Left forelimb (tissue), 1 donor: Measurements from ENCODE around the gene ELK1.

Experiments
- DNase-seq: peaks from one replicate; pipeline ENCODE4 v3.0.0-alpha.2; 2018; ENCODE audit warnings: low spot score

ELK1 gene

DNA sequence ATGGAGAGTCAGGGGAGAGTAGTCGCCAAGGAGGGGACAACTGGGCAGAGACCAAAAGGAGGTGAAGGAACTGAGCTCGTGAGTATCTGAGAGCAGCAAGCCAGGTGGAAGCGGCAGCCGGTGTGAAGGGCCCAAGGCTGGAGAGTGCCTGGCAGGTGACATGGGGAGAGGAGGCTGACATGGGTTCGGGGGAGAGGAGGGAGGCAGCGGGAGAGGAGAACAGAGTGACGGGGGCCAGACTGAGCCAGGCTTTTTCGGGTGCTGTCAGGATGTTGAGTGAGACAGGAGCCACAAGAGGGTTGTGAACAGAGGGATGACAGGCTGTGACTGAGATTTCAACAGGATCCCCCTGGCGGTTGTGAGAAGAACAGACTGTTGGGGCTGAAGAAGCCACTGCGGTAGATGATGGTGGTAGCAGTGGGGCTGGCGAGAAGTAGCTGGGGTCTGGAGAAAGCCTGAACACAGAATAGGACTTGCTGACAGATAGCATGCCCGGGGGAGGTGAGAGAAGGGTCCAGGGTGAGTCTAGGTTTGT is 5.7 kb downstream of the ELK1 start:
- no peak for DNase-seq

DNA sequence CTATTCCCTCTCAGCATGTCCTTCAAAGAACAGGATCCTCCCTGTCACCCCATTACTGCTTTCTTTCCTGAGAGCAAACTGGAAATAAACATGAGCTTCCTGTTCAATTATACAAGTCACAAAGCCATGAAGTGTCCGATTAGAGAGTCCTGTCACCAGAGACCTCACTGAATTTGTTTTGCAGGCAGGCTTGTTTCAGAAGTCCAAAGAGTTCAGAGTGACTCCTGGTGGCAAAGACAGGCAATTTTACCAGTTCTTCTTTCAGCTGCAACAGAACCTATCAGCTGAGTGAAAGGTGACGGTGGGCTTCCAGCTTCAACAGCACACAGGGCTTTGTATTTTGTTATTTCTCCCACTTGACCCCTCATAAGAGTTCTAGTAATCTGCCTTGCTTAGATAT is 6.4 kb downstream of the ELK1 start:
- DNase-seq: no peak

DNA sequence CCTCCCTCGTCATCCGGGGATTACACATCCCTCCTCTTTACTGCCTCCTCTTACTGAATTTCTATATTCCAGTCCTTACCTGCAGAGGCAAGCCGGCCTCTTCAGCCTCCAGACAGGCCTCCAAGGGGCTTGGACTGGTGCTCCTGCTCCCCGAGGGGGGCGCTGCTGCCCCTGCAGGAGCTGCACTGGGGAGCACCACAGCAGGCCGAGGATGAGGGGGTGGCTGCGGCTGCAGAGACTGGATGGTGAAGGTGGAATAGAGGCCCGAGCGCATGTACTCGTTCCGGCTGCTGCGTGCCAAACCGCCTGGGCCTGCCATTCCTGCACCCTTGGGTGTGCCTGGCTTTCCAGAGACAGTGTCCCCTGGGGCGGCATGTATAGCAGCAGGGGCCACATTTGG is 11.5 kb downstream of the ELK1 start:
- DNase-seq: no peak

DNA sequence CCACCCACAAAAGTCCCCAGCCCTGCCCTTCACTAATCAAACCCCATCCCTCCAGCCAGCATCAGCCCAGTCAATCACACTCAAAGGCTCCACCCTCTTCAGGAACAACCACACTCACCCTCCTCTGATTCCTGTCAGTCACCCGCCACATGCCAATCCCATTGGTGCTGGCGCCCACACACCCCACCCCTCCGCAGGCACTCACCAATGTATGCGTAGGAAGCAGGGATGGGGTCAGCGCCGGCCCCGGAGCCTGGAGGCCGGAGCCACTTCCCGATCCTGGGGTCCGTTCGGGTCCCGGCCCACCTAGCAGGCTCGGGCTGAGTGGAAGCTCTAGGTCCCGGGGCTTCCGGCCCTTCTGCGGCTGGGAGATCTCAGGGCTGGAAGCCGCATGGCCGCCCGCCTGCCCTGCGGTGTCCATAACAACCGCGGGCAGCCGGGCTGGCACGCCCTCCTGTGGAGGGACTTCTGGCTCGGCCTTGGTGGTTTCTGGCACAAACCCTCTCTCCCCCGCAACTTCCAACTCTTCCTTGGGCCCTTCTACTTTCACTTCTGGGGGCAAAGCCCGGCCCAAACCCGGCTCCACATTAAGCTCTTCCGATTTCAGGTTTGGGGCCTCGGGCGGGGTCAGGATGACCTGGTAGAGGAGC is 12.7 kb downstream of the ELK1 start:
- DNase-seq: no peak

DNA sequence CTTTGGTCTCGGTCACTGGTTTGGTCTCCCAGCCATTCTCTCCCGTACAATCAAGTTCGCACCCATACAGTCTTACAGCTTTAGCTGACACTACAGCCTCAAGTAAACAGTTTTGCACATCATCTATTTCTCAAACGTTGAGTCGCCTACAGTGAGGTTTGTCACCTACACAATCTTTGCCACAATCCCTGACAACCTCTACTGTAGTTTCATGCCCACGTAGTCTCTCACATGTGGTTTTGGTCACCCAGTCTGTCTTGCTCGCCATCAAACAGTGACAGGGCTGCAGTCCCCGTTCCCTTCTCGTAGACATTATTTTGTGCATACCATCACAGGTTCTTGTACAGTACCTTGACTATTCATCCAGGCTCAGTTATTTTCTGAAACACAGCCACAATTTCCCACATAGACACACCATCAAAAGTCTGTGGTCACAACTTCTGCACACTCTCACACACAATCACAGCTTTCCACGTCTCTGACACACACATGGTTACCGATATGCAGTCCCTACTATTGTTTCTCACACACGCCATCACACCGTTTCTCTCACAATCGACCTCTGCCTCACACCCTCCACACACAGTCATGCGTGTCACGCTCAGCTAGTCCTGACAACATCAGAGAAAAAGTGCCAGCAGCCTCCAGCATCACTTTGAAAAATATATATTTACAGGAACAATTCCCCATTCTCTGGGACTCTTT is 15.3 kb downstream of the ELK1 start:
- DNase-seq: no peak

DNA sequence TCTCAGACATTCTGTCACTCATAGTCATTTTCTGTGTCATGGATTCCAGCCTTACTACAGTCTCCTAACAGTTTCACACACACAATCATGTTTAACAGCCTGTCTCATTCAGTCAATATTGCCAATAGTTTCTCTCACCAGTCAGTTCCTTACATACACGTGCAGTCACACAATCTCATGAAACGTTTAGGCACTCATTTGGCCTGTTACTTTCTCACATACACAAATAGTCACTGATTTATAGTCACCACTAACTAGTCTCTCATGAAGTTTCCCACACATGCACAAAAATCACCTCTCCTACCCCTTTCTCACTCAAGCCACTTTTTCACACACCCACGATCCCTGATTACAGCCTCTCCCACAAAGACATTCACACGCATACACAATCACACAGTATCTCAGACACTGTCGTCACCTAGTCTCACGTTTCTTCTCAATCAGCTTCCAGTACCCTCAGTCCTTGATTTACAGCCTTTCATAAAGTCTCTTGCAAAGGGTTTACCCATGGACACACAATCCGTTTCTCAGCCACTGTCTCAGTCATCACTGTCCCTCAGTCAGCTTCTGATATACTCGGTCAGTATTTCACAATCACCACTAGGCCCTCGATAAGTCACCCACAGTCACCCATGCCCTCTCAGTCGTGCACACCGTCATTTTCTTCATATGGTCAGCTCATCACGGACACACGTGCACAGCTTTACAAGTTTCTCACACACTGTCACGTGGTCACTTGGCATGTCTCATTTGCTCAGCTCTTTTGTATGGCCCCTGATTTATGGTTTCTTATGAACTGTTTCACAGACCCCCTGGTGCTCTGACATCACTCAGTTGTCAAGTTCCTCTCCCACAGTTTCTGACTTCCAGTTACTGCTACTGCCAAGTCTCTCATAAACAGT is 16.4 kb downstream of the ELK1 start:
- no peak for DNase-seq

DNA sequence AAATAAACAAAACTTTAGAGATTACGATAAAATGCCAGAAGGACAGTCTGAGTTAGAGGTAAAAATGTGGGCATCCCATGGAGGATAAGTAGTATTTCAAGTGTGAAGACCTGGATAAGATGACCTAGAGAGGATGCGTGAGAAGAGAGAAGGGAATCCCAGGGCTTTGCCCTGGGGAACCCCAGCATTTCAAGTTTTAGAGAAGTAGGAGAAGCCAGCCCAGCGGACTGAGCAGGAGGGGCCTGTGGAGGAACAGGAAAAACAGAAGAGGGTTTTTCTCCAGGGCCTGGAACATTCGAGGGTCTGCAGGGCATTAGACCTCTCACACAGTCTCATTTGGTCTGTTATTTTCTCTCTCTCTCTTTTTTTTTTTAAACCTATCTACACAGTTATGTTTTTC is 17.7 kb downstream of the ELK1 start:
- no peak for DNase-seq

DNA sequence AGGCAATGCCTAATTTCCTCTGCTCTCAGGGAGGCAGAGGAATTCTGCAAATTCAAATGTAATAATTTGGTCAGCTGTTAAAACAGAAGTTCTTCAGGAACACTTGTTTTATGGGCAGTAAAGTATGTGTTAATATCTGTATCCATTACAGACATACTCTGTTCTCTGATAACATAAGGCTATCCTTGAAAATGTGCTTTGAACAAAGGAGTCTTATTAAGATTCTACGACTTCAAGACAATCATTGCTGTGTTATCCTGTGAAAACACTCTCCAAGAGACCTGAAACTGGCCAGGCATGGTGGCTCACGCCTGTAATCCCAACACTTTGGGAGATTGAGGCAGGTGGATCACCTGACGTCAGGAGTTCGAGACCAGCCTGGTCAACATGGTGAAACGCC is 18.7 kb downstream of the ELK1 start:
- DNase-seq: no peak

DNA sequence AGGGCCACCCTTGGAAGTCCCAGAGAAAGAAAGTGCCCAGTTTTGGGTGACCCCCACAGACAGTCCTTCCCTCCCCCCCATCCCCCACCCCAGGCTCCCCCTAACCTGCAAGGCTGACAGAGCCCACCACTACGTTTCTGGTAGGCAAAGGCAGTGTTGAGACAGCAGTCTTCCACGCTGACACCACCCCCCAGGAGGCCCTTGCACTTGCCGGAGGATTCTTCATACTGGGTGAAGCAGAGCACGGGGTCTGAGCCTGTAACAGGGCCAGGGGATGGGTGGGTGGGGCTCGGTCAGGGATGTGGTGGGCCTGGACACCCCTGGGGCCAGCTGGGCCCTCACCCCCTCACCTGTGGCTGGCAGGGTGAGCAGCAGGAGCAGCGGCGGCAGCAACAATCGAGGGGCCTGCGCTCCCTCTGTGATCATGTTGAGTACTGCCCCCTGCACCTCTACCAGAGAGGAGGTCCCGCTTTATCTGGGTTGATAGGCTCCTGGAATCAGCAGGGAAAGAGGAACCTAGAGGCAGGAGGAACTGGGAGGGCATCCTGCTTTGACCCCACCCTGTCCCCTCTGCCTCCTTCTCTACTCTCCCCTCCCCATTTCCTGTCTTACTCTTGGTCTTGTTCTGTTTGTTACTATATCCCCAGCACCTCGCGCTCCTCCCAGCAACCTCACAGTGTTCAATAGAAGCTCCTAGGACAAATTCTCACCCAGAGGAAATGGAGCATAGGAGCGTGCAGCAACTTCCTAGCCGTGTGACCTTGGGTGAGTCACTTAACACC is 20.8 kb downstream of the ELK1 start, which contains the start of gene CFP:
CFP (minus strand) TSS at position 512 of the 782 bp plus-strand sequence; CDS start at position 426, 86 bp downstream.
- DNase-seq: no peak

DNA sequence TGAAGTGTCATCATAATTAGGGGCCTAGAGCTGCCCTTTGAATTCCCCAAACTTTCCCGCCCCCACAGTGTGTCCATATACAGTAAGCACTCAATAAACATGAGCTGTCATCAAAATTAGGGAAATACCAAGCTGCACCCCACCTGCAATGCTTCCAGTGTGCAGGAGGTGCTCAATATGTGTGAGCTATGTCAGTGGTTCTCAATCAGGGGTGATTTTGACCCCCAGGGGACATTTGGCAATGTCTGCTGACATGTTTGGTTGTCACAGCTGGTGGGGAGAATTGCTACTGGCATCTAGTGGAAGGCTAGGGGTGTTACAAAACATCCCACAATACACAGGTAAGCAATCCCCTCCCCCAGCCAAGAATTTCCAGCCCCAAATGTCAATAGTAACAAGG is 21.4 kb downstream of the ELK1 start:
- no peak for DNase-seq

DNA sequence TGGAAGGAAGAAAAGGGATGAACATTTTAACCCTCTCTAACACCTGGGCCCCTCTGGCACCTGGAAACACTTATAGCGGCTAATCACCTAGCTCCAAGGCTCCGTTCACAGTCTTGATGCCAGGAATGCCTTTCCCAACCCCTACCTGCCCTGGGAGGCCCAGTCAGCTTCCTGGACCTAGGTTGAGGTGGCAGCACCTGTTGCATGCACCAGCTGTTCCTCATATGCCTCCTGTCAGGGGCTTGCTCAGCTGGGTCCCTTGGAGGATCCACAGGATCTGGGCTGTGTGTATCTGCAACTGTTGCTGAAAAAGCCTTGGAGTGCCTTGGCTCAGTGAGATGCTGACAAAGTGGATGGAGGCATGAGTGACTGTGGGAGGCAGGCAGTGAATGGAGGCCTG is 25.0 kb downstream of the ELK1 start:
- DNase-seq: no peak

DNA sequence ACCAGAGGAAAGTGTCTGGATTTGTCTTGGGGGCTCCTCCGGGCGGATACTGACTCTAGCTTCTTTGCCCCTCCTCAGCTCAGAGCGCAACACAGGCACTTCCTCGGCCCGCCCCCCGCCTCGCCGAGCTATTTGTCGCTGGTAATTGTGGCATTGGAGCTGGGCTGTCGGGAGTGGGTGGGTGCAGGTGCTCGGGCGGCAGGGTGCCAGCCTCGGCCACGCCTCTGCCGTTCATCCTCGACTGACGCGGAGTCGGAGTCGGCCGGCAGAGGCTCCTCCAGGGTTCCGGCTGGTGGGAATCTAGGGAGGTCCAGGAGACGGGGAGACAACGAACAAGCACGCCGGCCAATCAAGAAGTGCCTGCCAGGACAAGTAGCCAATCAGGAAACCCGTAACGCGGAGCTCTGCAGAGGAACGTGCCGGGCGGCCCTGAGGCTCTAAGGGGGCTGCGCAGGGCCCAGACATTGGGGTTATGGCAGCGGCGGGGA is 26.8 kb downstream of the ELK1 start:
- no peak for DNase-seq

DNA sequence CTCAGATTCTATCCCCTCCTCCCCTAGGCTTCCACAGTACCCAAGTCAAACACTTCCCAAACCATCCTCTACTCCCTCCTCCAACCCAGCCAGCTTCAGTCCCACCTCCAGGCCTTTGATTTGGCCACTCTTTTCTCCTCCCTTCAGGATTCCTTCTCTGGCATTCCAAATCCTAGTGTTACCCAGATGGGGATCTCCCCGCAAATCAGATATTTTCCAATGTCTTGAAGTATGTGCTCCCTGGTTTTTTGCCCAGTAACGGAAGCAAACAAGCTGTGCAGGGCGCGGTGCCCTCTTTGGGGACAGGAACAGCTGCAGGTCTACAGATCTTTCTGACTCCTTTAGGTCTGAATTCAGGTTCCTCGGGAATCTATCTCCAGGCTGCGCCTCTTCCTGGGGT is 28.5 kb downstream of the ELK1 start:
- no peak for DNase-seq

DNA sequence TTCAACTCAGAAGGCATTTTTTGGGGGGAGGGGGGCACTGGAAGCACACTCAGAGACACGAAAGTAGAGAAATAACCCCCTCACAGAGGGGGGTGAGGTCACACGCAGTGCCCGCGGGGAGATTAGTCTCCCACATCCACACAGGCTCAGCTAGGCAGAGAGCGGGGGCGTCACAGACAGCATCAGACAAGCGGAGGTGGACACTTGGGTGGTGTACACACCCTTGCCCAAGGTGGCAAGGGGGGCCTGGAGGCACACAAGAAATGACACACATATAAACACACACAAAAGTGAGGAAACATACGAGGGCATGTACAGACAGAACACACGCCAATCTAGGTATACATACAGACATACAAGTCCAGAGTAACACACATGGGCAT is 30.1 kb downstream of the ELK1 start:
- DNase-seq: no peak

DNA sequence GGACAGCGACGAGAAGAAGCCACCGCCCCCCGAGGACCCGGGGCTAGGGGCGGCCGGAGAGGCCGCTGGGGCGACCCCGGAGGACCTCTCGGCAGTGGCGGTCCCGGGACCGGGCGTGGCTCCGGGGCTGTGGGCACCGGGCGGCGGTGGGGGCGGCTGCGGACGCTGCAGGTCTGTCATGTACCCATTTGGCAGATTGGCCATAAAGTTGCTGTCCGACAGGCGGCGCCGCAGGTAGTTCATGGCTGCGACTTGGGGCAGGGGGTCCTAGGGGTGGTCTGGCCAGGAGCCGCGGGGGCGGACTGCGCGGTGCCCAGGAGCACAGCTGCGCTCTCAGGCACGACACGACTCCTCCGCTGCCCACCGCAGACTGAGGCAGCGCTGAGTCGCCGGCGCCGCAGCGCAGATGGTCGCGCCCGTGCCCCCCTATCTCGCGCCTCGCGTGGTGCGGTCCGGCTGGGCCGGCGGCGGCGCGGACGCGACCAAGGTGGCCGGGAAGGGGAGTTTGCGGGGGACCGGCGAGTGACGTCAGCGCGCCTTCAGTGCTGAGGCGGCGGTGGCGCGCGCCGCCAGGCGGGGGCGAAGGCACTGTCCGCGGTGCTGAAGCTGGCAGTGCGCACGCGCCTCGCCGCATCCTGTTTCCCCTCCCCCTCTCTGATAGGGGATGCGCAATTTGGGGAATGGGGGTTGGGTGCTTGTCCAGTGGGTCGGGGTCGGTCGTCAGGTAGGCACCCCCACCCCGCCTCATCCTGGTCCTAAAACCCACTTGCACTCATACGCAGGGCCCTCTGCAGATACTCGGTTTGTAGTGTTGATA is 30.7 kb downstream of the ELK1 start, which contains the start of gene SYN1:
SYN1 (minus strand) TSS at position 372 of the 817 bp plus-strand sequence; CDS start at position 243, 129 bp downstream.
- DNase-seq: peak; percentile 79

DNA sequence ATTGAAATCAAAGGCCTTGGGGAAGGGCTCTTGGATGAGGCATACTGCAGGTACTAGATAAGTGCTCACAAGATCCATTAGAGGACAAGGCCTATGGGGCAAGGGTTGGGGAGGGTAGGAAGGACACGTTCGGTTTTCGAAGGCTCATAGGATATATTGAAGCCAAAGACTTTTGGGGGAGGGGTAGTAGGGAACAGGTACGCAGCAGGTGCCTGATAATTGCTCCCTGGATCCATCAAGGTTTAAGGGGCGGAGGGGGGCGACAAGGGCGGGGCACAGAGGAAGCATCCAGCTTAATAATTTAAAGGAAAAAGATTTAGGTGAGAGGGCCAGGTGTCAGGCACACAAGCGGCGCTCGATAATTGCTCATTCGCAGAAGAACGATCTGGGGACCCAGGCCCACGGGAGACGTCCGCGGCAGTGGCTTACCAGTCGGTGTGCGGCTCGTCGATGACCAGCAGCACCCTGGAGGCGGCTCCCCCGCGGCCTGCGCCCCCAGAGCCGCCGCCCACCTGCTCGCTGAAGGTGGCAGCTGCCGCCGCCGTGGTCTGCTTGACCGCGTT is 31.4 kb downstream of the ELK1 start:
- DNase-seq: no peak

DNA sequence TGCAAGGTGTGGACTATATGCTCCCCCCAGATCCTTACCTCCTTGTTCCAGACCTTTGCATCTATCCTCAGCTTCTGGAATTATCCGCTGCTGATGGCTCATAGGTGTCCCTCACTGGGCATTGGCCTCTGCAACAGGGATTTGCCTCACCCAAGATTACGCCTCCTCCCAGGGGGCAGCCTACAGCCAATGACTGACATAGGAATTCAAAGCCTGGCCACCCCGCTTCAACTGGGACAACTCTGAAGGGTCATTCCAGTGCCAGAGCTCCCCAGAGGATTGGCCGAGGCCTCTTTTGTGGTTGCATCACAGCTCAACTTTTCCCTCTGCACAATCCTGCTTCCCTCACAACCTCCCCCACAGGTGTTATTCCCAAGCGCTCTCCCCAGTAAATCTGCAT is 35.7 kb downstream of the ELK1 start:
- DNase-seq: no peak

DNA sequence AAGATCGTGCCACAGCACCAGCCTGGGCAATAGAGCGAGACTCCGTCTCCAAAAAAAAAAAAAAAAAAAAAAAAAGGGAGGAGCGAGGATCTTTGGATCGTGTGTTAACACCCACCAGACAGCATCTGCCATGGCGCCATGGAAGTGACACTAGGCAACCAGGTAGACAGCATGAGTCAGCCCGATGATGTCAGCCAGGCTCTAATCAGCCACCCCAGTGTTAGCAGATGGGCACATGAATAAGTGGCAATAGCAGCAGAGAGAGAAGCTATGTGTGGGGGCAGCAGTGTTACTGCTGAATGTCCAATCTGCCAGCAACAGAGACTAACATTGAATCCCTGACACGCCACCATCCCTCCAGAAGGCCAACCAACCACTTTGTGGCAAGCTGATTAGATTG is 37.3 kb downstream of the ELK1 start:
- no peak for DNase-seq

DNA sequence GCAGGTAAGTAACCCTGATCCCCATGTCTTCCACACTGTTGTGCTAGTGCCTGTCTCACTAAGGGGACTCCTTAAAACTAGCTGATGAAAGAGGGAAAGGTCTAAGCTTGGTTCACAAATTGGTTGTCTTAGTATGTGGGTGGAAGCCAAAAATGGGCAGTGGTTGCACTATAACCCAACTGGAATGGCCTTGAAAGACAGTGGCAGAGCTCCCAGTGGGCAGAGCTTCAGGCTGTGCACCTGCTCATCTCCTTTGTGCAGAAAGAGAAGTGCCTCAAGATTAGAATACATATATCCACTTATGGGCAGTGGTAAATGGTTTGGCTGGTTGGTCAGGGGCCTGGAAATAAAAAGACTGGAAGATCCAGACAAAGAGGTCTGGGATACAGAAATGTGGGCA is 37.9 kb downstream of the ELK1 start:
- no peak for DNase-seq

DNA sequence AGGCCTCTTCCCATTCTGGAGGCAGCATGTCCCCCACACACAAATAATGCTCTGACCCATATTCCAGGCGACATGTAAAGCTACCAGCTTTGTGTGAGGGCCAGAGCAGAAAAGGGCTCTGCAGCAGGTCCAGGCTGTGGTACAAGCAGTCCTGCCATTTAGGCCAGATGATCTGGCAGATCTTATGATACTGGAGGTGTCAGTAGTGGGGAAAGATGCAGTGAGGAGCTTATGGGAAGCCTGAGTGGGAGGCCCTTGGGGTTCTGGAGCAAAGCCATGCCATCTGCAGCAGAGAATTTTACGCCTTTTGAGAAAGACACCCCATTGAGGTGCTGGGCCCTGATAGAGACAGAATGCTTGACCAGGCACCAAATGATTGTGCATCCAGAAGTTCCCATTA is 38.4 kb downstream of the ELK1 start:
- no peak for DNase-seq
